ENCODE results near the gene SLC6A4. TPM values are rescaled to one million over a fixed set of nuclear protein-coding genes. Genes with fewer than 3 reads are reported as not detected.

SLC6A4 gene
- total and polyA plus RNA-seq, 10 donors = under 0.01 to 0.34 (median 0.15) TPM; not detected in 3

- no peak overlapping the region for H3K27ac ChIP-seq
- intact Hi-C loops (cut with DNase I; ENCODE audit: low total_unique reads) = loop anchor here (10.0 kb wide), 1 partner anchor 140 kb away; no protein-coding TSS in a partner anchor
Measured at GRCh38 chr17:30274887-30275286, 39.4 kb upstream of the SLC6A4 start.

DNA sequence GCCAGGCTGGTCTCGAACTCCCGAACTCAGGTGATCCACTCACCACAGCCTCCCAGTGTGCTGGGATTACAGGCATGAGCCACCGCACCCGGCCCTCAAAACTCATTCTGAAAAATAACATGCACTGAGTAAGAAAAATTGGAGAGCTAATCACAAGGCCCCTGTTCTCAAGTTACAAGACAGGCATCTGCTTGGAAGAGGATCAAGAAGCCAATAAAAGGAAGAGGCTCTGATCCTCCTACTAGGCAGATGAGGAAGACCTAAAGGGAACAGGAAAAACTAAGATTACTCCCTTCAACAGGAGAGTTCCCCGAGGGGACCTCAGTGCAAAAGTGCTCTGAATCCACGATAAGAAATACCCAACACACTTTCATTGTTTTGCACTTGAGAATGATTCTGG, 37.9 kb upstream of the SLC6A4 start:
- Histone ChIP-seq H3K4me3 (no peak overlapping the region), H3K9me3 (no peaks in the 10 kb centered on the region), H3K36me3 (peaks cover 2 to 100% (median 64%) of the 10 kb centered on the region in 6 donors), H3K27ac (no peak overlapping the region), H3K4me1 (no peaks in the 10 kb centered on the region), H3K27me3 (replicated peaks in 1 of 7) (no peaks in the 10 kb centered on the region)
- intact Hi-C loops (cut with DNase I; ENCODE audit: low total_unique reads) = loop anchor here (10.0 kb wide), 1 partner anchor 139 kb away; no protein-coding TSS in a partner anchor
- TF ChIP-seq POLR2A (IDR thresholded peaks at IDR 0.05) (no peak), POLR2AphosphoS5 (IDR thresholded peaks at IDR 0.05) (no peak)
- TF ChIP-seq, protein P1, sequence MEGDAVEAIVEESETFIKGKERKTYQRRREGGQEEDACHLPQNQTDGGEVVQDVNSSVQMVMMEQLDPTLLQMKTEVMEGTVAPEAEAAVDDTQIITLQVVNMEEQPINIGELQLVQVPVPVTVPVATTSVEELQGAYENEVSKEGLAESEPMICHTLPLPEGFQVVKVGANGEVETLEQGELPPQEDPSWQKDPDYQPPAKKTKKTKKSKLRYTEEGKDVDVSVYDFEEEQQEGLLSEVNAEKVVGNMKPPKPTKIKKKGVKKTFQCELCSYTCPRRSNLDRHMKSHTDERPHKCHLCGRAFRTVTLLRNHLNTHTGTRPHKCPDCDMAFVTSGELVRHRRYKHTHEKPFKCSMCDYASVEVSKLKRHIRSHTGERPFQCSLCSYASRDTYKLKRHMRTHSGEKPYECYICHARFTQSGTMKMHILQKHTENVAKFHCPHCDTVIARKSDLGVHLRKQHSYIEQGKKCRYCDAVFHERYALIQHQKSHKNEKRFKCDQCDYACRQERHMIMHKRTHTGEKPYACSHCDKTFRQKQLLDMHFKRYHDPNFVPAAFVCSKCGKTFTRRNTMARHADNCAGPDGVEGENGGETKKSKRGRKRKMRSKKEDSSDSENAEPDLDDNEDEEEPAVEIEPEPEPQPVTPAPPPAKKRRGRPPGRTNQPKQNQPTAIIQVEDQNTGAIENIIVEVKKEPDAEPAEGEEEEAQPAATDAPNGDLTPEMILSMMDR (IDR thresholded peaks at IDR 0.05 in 8 of 11, conservative IDR thresholded peaks at IDR 0.05 in 3 of 11) = no peak
- DNase-seq = no peak
- 94 to 98% (median 96%) methylated on average over 6 of the region's 6 CpGs for WGBS, 5 donors

More at GRCh38 chr17:30274887-30275286, 39.4 kb upstream of the SLC6A4 start:
- WGBS, 5 donors = 90 to 98% (median 95%) methylated on average over 3 of the region's 3 CpGs
- no peaks in the 10 kb centered on the region for H3K9me3 ChIP-seq
- H3K4me1 ChIP-seq = no peaks in the 10 kb centered on the region
- H3K27me3 ChIP-seq (replicated peaks in 1 of 7) = no peaks in the 10 kb centered on the region
- H3K36me3 ChIP-seq = peaks cover 2 to 100% (median 70%) of the 10 kb centered on the region in 6 donors
- no peak overlapping the region for H3K4me3 ChIP-seq
- DNase-seq = no peak
- no peak for TF ChIP-seq POLR2AphosphoS5 (IDR thresholded peaks at IDR 0.05)
- TF ChIP-seq, protein P1 (IDR thresholded peaks at IDR 0.05 in 8 of 11, conservative IDR thresholded peaks at IDR 0.05 in 3 of 11) = no peak
- no peak for TF ChIP-seq POLR2A (IDR thresholded peaks at IDR 0.05)

- TF ChIP-seq POLR2AphosphoS5 (IDR thresholded peaks at IDR 0.05) (no peak), POLR2A (IDR thresholded peaks at IDR 0.05) (no peak)
- TF ChIP-seq, protein P1 (IDR thresholded peaks at IDR 0.05 in 8 of 11, conservative IDR thresholded peaks at IDR 0.05 in 3 of 11) = no peak
- H3K4me1 ChIP-seq = no peaks in the 10 kb centered on the region
- DNase-seq = no peak
- intact Hi-C loops (cut with DNase I; ENCODE audit: low total_unique reads) = loop anchor here (10.0 kb wide), 1 partner anchor 136 kb away; no protein-coding TSS in a partner anchor
- H3K36me3 ChIP-seq = peaks cover 2 to 100% (median 69%) of the 10 kb centered on the region in 6 donors
- 95 to 98% (median 97%) methylated on average over 6 of the region's 6 CpGs for WGBS, 5 donors
- H3K9me3 ChIP-seq = no peaks in the 10 kb centered on the region
- no peak overlapping the region for H3K4me3 ChIP-seq
- H3K27me3 ChIP-seq (replicated peaks in 1 of 7) = no peaks in the 10 kb centered on the region
- H3K27ac ChIP-seq = no peak overlapping the region
Measured at GRCh38 chr17:30271102-30271501, 35.6 kb upstream of the SLC6A4 start.

DNA sequence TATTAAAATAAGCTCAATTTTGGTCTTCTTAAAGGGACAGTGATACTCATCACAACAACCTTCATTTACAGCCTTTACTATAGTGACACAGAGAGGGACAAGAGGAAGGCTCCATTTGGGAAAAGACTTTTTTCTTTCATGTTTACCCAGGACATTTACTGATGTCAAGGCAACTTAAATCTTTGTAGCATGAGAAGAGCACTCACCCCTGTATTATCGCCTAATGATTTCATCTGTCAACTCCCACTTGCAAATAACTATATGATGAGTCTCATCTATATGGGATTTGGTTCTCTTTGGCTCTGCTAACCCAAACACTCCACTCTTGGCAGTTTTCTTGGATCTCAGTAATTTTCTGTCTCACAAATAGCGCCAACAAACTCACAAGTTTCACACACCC, 32.1 kb upstream of the SLC6A4 start:
- intact Hi-C loops (cut with DNase I; ENCODE audit: low total_unique reads) = no loop called here
- DNase-seq = no peak
- Histone ChIP-seq H3K4me1 (no peaks in the 10 kb centered on the region), H3K27ac (no peak overlapping the region), H3K9me3 (no peaks in the 10 kb centered on the region), H3K27me3 (replicated peaks in 1 of 7) (no peaks in the 10 kb centered on the region), H3K4me3 (no peak overlapping the region), H3K36me3 (peaks cover 2 to 100% (median 65%) of the 10 kb centered on the region in 6 donors)
- TF ChIP-seq, protein P1 (IDR thresholded peaks at IDR 0.05 in 8 of 11, conservative IDR thresholded peaks at IDR 0.05 in 3 of 11) = no peak
- TF ChIP-seq POLR2AphosphoS5 (IDR thresholded peaks at IDR 0.05) = no peak
- no peak for TF ChIP-seq POLR2A (IDR thresholded peaks at IDR 0.05)
- 97 to 100% (median 97%) methylated on average over 2 of the region's 2 CpGs for WGBS, 5 donors

Measured in spleen (tissue), 11 donors.